Chondrocyte (in vitro differentiated cells): Measurements from ENCODE around the gene NCBP1. TPM values are rescaled to one million over a fixed set of nuclear protein-coding genes. Genes with fewer than 3 reads are reported as not detected.

Experiments
- DNase-seq: peaks from one replicate; pipeline ENCODE4 v3.0.0; 2021; ENCODE audit warnings: mixed read lengths, low spot score
- H3K27ac Mint-ChIP-seq: one replicate; pipeline ENCODE4 v1.8.0; 2021; ENCODE audit warnings: mild to moderate bottlenecking, moderate library complexity, mixed read lengths; ENCODE audit not compliant: unreplicated experiment
- H3K27me3 Mint-ChIP-seq: 2 replicates; pipeline ENCODE4 v1.8.0; 2021; ENCODE audit warnings: low read depth, mixed read lengths
- H3K36me3 Mint-ChIP-seq: 2 replicates; pipeline ENCODE4 v1.8.0; 2021; ENCODE audit warnings: low read depth, mixed read lengths
- H3K4me1 Mint-ChIP-seq: 2 replicates; pipeline ENCODE4 v1.8.0; 2021; ENCODE audit warnings: low read depth, mild to moderate bottlenecking, mixed read lengths
- H3K4me3 Mint-ChIP-seq: one replicate; pipeline ENCODE4 v1.8.0; 2021; ENCODE audit warnings: mild to moderate bottlenecking, moderate library complexity, mixed read lengths; ENCODE audit not compliant: unreplicated experiment
- H3K9me3 Mint-ChIP-seq: 2 replicates; pipeline ENCODE4 v1.8.0; 2021; ENCODE audit warnings: low read depth, mixed read lengths
- CTCF ChIP-seq: fragments of 200-600 bp; sonication (generic); IDR thresholded peaks from 2 replicates; pipeline ENCODE4 v1.5.0; 2021; ENCODE audit warnings: antibody characterized with exemption, mild to moderate bottlenecking, moderate library complexity
- total RNA-seq: library from RNA; stranded (reverse); gene quantifications from 3 replicates; pipeline ENCODE4 v1.2.1, GENCODE V29; 2021

The NCBP1 gene
- total RNA-seq, 1 donor from 2014 or later = 32.3 TPM

- Mint-ChIP-seq H3K27me3 (no peaks in the 10 kb centered on the region), H3K9me3 (no peaks in the 10 kb centered on the region), H3K27ac (no peak overlapping the region), H3K4me3 (no peak overlapping the region), H3K4me1 (no peaks in the 10 kb centered on the region), H3K36me3 (peaks cover 44% of the 10 kb centered on the region)
- no peak for DNase-seq
- TF ChIP-seq CTCF = no peak
Observed at GRCh38 chr9:97658707-97659106, 25.1 kb downstream of the NCBP1 start.

- Mint-ChIP-seq H3K27me3 (no peaks in the 10 kb centered on the region), H3K9me3 (no peaks in the 10 kb centered on the region), H3K4me3 (no peak overlapping the region), H3K36me3 (peaks cover 47% of the 10 kb centered on the region), H3K27ac (no peak overlapping the region), H3K4me1 (no peaks in the 10 kb centered on the region)
- no peak for DNase-seq
- TF ChIP-seq CTCF = no peak
Observed at GRCh38 chr9:97659771-97660170, 26.1 kb downstream of the NCBP1 start.

- no peak for DNase-seq
- H3K4me3 Mint-ChIP-seq = no peak overlapping the region
- no peak overlapping the region for H3K27ac Mint-ChIP-seq
- H3K36me3 Mint-ChIP-seq = peaks cover 48% of the 10 kb centered on the region
- H3K27me3 Mint-ChIP-seq = no peaks in the 10 kb centered on the region
- no peaks in the 10 kb centered on the region for H3K9me3 Mint-ChIP-seq
- TF ChIP-seq CTCF = no peak
- H3K4me1 Mint-ChIP-seq = no peaks in the 10 kb centered on the region
Observed at GRCh38 chr9:97660340-97660739, 26.7 kb downstream of the NCBP1 start.

- H3K4me3 Mint-ChIP-seq = no peak overlapping the region
- no peak for TF ChIP-seq CTCF
- no peaks in the 10 kb centered on the region for H3K9me3 Mint-ChIP-seq
- no peak for DNase-seq
- no peak overlapping the region for H3K27ac Mint-ChIP-seq
- H3K36me3 Mint-ChIP-seq = peaks cover 47% of the 10 kb centered on the region
- H3K4me1 Mint-ChIP-seq = no peaks in the 10 kb centered on the region
- H3K27me3 Mint-ChIP-seq = no peaks in the 10 kb centered on the region
Observed at GRCh38 chr9:97660847-97661246, 27.2 kb downstream of the NCBP1 start.

- no peaks in the 10 kb centered on the region for H3K4me1 Mint-ChIP-seq
- no peak for TF ChIP-seq CTCF
- H3K27ac Mint-ChIP-seq = no peak overlapping the region
- DNase-seq = no peak
- H3K9me3 Mint-ChIP-seq = no peaks in the 10 kb centered on the region
- H3K36me3 Mint-ChIP-seq = peaks cover 33% of the 10 kb centered on the region
- no peaks in the 10 kb centered on the region for H3K27me3 Mint-ChIP-seq
- H3K4me3 Mint-ChIP-seq = no peak overlapping the region
Observed at GRCh38 chr9:97665742-97666141, 32.1 kb downstream of the NCBP1 start.
